GM23338 (cell line): ENCODE results near the gene SLC12A5. TPM values are rescaled to one million over a fixed set of nuclear protein-coding genes. Genes with fewer than 3 reads are reported as not detected.

Experiments
- ATAC-seq: fragments of 200-7000 bp; cut with Tn5 transposase; 3 replicates; pipeline ENCODE4 v1.9.1; 2020
- DNase-seq: peaks from one replicate; pipeline ENCODE4 v3.0.0-alpha.2; 2015; ENCODE audit warnings: low spot score
- H2AFZ ChIP-seq: fragments of 200-600 bp; sonication (generic); 2 replicates; pipeline ENCODE4 v1.8.0; 2016; ENCODE audit warnings: antibody characterized with exemption, mild to moderate bottlenecking, moderate library complexity
- H3F3A ChIP-seq: fragments of 200-600 bp; sonication (generic); replicated peaks from 2 replicates; pipeline ENCODE4 v1.8.0; 2017; ENCODE audit warnings: antibody characterized with exemption, mixed run types, low read depth
- H3K27ac ChIP-seq: fragments of 200-600 bp; sonication (generic); 2 replicates; pipeline ENCODE4 v1.6.1; 2016; ENCODE audit warnings: low read depth
- H3K27me3 ChIP-seq: fragments of 200-600 bp; sonication (generic); 2 replicates; pipeline ENCODE4 v1.8.0; 2016; ENCODE audit warnings: mild to moderate bottlenecking, mixed run types, moderate library complexity; ENCODE audit not compliant: insufficient read depth
- H3K36me3 ChIP-seq: fragments of 200-600 bp; sonication (generic); 2 replicates; pipeline ENCODE4 v1.8.0; 2016; ENCODE audit warnings: mild to moderate bottlenecking; ENCODE audit not compliant: insufficient read depth
- H3K4me1 ChIP-seq: fragments of 200-600 bp; sonication (generic); 2 replicates; pipeline ENCODE4 v1.8.0; 2016; ENCODE audit warnings: mild to moderate bottlenecking, moderate library complexity; ENCODE audit not compliant: insufficient read depth
- H3K4me2 ChIP-seq: fragments of 200-600 bp; sonication (generic); 2 replicates; pipeline ENCODE4 v1.7.1; 2017; ENCODE audit warnings: mixed run types
- H3K4me3 ChIP-seq: fragments of 200-600 bp; sonication (generic); 2 replicates; pipeline ENCODE4 v1.6.1; 2016; ENCODE audit warnings: mixed run types
- H3K79me2 ChIP-seq: fragments of 200-600 bp; sonication (generic); replicated peaks from 2 replicates; pipeline ENCODE4 v1.8.0; 2017; ENCODE audit warnings: mild to moderate bottlenecking; ENCODE audit not compliant: insufficient read depth
- H3K9me2 ChIP-seq: fragments of 200-600 bp; sonication (generic); 2 replicates; pipeline ENCODE4 v1.8.0; 2017; ENCODE audit not compliant: insufficient read depth
- H4K20me1 ChIP-seq: fragments of 200-600 bp; sonication (generic); replicated peaks from 2 replicates; pipeline ENCODE4 v1.8.0; 2017; ENCODE audit warnings: mild to moderate bottlenecking; ENCODE audit not compliant: insufficient read depth
- H3K27ac Mint-ChIP-seq: 2 replicates; pipeline ENCODE4 v1.8.0; 2020; ENCODE audit warnings: inconsistent platforms, mild to moderate bottlenecking, moderate library complexity, mixed read lengths
- H3K27me3 Mint-ChIP-seq: 3 replicates; pipeline ENCODE4 v1.8.0; 2022; ENCODE audit warnings: low read depth, mild to moderate bottlenecking, moderate library complexity, mixed read lengths, inconsistent platforms; ENCODE audit not compliant: insufficient read depth, poor library complexity
- H3K36me3 Mint-ChIP-seq: 3 replicates; pipeline ENCODE4 v1.8.0; 2021; ENCODE audit warnings: low read depth, mild to moderate bottlenecking, inconsistent platforms, moderate library complexity, mixed read lengths
- H3K4me1 Mint-ChIP-seq: 3 replicates; pipeline ENCODE4 v1.8.0; 2020; ENCODE audit warnings: mild to moderate bottlenecking, inconsistent platforms, mixed read lengths
- H3K4me3 Mint-ChIP-seq: 3 replicates; pipeline ENCODE4 v1.8.0; 2021; ENCODE audit warnings: moderate library complexity, mild to moderate bottlenecking, inconsistent platforms, mixed read lengths
- H3K9me3 Mint-ChIP-seq: 3 replicates; pipeline ENCODE4 v1.8.0; 2020; ENCODE audit warnings: moderate library complexity, mild to moderate bottlenecking, inconsistent platforms, mixed read lengths
- ETS1 ChIP-seq: IDR thresholded peaks from 2 replicates; pipeline ENCODE4 v1.6.1; 2016; ENCODE audit warnings: antibody characterized with exemption
- EZH2 ChIP-seq: fragments of 200-600 bp; sonication (generic); IDR thresholded peaks from one replicate; pipeline ENCODE4 v1.8.0; 2017; ENCODE audit warnings: antibody characterized with exemption, mild to moderate bottlenecking, low read depth; ENCODE audit not compliant: unreplicated experiment
- EZH2phosphoT487 ChIP-seq: fragments of 200-600 bp; sonication (generic); IDR thresholded peaks from one replicate; pipeline ENCODE4 v1.8.1; 2018; ENCODE audit warnings: antibody characterized with exemption; ENCODE audit not compliant: unreplicated experiment
- JUNB ChIP-seq: IDR thresholded peaks from one replicate; pipeline ENCODE4 v1.6.1; 2016; ENCODE audit warnings: antibody characterized with exemption; ENCODE audit not compliant: unreplicated experiment
- NANOG ChIP-seq: IDR thresholded peaks from 2 replicates; pipeline ENCODE4 v1.6.1; 2016; ENCODE audit warnings: antibody characterized with exemption, borderline replicate concordance
- POLR2AphosphoS5 ChIP-seq: IDR thresholded peaks from 2 replicates; pipeline ENCODE4 v1.6.1; 2016; ENCODE audit warnings: antibody characterized with exemption, low read depth
- REST ChIP-seq: IDR thresholded peaks from one replicate; pipeline ENCODE4 v1.6.1; 2018; ENCODE audit warnings: antibody characterized with exemption; ENCODE audit not compliant: unreplicated experiment
- STAT1 ChIP-seq: IDR thresholded peaks from one replicate; pipeline ENCODE4 v1.6.1; 2016; ENCODE audit warnings: antibody characterized with exemption; ENCODE audit not compliant: unreplicated experiment
- ZNF331 ChIP-seq: fragments of 250-450 bp; sonication (Bioruptor Pico); IDR thresholded peaks from 2 replicates; pipeline ENCODE4 v1.5.0; 2020; ENCODE audit warnings: low read depth, mild to moderate bottlenecking, moderate library complexity
- ZNF462 ChIP-seq: fragments of 250-450 bp; sonication (Bioruptor Pico); IDR thresholded peaks from 2 replicates; pipeline ENCODE4 v1.5.0; 2020; ENCODE audit warnings: mild to moderate bottlenecking, moderate library complexity
- polyA plus RNA-seq: library from polyadenylated mRNA; unstranded; fragments of >200 nt; fragmentation: Nextera tagmentation; extraction: Ambion mirVana; gene quantifications from 2 replicates; pipeline ENCODE4 v1.2.1, GENCODE V29; 2016
- total RNA-seq: library from RNA; depleted of rRNA; stranded (reverse); fragments of >200 nt; shearing (Covaris generic); gene quantifications from 2 replicates; pipeline ENCODE4 v1.2.3, GENCODE V29; 2014

Gene SLC12A5
- total and polyA plus RNA-seq, 2 experiments from 2014 or later, result 3.5 to 8.4 TPM

- Mint-ChIP-seq H3K4me1 (peaks cover 9% of the 10 kb centered on the region), H3K36me3 (no peaks in the 10 kb centered on the region), H3K27me3 (peaks cover 62% of the 10 kb centered on the region), H3K27ac (no peak overlapping the region), H3K9me3 (no peaks in the 10 kb centered on the region), H3K4me3 (no peak overlapping the region)
- peaks cover 71% of the 10 kb centered on the region for H3K27me3 ChIP-seq
- H3K4me3 ChIP-seq, result no peak overlapping the region
- peaks cover 23% of the 10 kb centered on the region for H3K4me1 ChIP-seq
- no peak overlapping the region for H2AFZ ChIP-seq
- H3K27ac ChIP-seq, result no peak overlapping the region
- no peaks in the 10 kb centered on the region for H3K36me3 ChIP-seq
- TF ChIP-seq NANOG (no peak), JUNB (no peak), REST (no peak), EZH2 (no peak), ETS1 (no peak)
- ATAC-seq (no peak), DNase-seq (no peak)
- no peaks in the 10 kb centered on the region for H3K9me2 ChIP-seq
- peaks cover 4% of the 10 kb centered on the region for H3F3A ChIP-seq
- H3K79me2 ChIP-seq, result no peaks in the 10 kb centered on the region
- H3K4me2 ChIP-seq, result no peak overlapping the region
- peaks cover 5% of the 10 kb centered on the region; the same call in 1 of the 2 replicates for H4K20me1 ChIP-seq
Measured at GRCh38 chr20:46035253-46035652, 6.2 kb downstream of the SLC12A5 start.

- no peak overlapping the region for H3K4me2 ChIP-seq
- peaks cover 68% of the 10 kb centered on the region for H3K27me3 ChIP-seq
- Mint-ChIP-seq H3K36me3 (no peaks in the 10 kb centered on the region), H3K27me3 (peaks cover 57% of the 10 kb centered on the region), H3K4me1 (peaks cover 9% of the 10 kb centered on the region), H3K9me3 (no peaks in the 10 kb centered on the region), H3K4me3 (no peak overlapping the region), H3K27ac (no peak overlapping the region)
- H2AFZ ChIP-seq, result no peak overlapping the region
- peaks cover 20% of the 10 kb centered on the region for H3K4me1 ChIP-seq
- no peaks in the 10 kb centered on the region for H3K36me3 ChIP-seq
- H3K27ac ChIP-seq, result no peak overlapping the region
- H3K79me2 ChIP-seq, result no peaks in the 10 kb centered on the region
- no peak for ATAC-seq
- DNase-seq, result no peak
- no peak overlapping the region for H3K4me3 ChIP-seq
- H4K20me1 ChIP-seq, result peaks cover 5% of the 10 kb centered on the region; the same call in 1 of the 2 replicates
- H3F3A ChIP-seq, result peaks cover 4% of the 10 kb centered on the region
- H3K9me2 ChIP-seq, result no peaks in the 10 kb centered on the region
- TF ChIP-seq EZH2phosphoT487 (no peak), EZH2 (no peak), ZNF462 (CRISPR knock-in tag) (no peak), JUNB (no peak), ZNF331 (CRISPR knock-in tag) (no peak), STAT1 (no peak), NANOG (no peak), POLR2AphosphoS5 (no peak), ETS1 (no peak)
Measured at GRCh38 chr20:46035713-46036112, 6.7 kb downstream of the SLC12A5 start.
